ENCODE results near the gene MIB1.
"Not testable (repeated sequence)": the region's sequence is repeated elsewhere in the genome, so short reads cannot be mapped to it uniquely, and the experiment has no call there.

Gene MIB1

DNA sequence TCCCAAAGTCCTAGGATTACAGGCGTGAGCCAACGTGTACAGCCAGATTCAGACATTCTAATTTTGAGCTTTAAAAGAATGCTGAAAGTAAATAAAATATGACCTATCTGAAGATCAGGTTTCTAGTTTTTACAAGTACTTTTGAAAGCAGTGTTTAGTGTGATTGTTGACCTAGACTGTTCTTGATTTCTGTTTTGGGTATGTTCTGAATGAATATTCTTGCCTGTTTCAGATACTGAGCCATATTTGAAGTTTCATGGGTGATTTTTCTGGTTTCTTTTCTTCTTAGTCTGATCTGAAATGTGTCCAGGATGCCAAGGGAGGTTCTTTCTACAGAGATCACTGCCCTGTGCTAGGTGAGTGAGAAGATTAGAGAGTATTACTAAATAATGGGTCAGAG, 37.2 kb downstream of the MIB1 start:
- peak; percentile 30 for DNase-seq (ENCODE audit: low read depth)
- TF ChIP-seq, protein P1, sequence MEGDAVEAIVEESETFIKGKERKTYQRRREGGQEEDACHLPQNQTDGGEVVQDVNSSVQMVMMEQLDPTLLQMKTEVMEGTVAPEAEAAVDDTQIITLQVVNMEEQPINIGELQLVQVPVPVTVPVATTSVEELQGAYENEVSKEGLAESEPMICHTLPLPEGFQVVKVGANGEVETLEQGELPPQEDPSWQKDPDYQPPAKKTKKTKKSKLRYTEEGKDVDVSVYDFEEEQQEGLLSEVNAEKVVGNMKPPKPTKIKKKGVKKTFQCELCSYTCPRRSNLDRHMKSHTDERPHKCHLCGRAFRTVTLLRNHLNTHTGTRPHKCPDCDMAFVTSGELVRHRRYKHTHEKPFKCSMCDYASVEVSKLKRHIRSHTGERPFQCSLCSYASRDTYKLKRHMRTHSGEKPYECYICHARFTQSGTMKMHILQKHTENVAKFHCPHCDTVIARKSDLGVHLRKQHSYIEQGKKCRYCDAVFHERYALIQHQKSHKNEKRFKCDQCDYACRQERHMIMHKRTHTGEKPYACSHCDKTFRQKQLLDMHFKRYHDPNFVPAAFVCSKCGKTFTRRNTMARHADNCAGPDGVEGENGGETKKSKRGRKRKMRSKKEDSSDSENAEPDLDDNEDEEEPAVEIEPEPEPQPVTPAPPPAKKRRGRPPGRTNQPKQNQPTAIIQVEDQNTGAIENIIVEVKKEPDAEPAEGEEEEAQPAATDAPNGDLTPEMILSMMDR (IDR thresholded peaks at IDR 0.05; ENCODE audit: low read depth, low read length, missing control alignments) = no peak
- H3K4me3 ChIP-seq (ENCODE audit: low read depth, low read length) = no peak overlapping the region

DNA sequence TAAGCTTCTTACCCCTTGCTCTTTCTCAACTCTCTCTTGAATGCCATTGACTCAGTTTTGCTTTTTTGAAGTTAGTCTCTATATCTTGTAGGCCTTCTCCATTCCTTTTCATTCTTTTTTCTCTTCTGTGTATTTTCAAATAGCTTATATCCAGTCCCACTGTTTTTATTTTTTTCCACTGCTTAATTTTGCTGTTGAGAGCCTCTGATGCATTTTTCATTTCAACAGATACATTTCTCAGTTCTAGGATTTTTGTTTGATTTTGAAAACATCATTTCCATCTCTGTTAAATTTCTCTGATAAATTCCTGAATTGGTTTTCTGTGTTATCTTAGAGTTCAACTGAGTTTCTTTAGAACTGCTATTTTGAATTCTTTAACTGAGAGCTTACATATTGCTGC, 45.9 kb downstream of the MIB1 start:
- no peak for DNase-seq (ENCODE audit: low read depth)
- TF ChIP-seq, protein P1 (IDR thresholded peaks at IDR 0.05; ENCODE audit: low read depth, low read length, missing control alignments) = no peak
- no peak overlapping the region for H3K4me3 ChIP-seq (ENCODE audit: low read depth, low read length)

DNA sequence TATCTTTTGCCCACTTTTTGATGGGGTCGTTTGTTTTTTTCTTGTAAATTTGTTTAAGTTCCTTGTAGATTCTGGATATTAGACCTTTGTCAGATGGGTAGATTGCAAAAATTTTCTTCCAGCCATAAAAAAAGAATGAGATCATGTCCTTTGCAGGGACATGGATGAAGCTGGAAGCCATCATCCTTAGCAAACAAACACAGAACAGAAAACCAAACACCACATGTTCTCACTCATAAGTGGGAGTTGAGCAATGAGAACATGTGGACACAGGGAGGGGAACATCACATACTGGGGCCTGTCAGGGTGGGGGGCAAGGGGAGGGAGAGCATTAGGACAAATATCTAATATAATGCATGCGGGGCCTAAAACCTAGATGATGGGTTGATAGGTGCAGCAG, 55.5 kb downstream of the MIB1 start:
- not testable (repeated sequence) for H3K4me3 ChIP-seq (ENCODE audit: low read depth, low read length); DNase-seq (ENCODE audit: low read depth)

DNA sequence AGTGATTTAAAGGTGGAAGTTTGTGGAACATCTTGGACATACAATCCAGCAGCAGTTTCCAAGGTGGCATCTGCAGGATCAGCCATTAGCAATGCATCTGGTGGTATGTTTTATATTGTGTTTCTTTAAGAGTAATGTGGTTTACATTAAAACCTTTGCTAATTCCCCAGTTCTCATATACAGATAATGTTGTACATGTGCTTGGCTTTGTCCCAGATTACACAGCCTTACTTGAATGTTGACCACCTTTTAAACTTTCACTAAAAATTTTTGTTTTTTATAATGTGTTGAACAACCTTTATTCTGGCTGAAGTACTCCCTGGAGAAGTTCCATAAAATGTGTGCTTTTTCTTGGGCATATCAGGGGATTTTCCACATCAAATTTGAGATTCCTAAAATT, 57.5 kb downstream of the MIB1 start:
- no peak for DNase-seq (ENCODE audit: low read depth)
- no peak overlapping the region for H3K4me3 ChIP-seq (ENCODE audit: low read depth, low read length)

DNA sequence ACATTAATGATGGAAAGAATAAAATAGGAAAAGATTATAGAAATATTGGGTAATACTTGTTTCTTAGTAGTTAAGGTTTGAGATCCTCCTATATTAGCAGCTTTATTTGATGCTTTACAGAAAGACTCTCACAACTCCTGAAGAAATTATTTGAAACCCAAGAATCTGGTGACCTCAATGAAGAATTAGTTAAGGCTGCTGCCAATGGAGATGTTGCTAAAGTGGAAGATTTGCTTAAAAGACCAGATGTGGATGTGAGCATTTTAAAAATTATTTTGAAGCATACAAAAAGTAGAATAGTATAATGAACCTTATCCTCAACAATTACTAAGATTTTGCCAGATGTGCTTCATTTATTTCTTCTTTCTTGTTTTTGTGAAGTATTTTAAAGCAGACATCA, 59.1 kb downstream of the MIB1 start:
- TF ChIP-seq, protein P1 (IDR thresholded peaks at IDR 0.05; ENCODE audit: low read depth, low read length, missing control alignments) = no peak
- no peak overlapping the region for H3K4me3 ChIP-seq (ENCODE audit: low read depth, low read length)
- no peak for DNase-seq (ENCODE audit: low read depth)

More for the DNA sequence above, 57.5 kb downstream of the MIB1 start:
- TF ChIP-seq, protein P1 (IDR thresholded peaks at IDR 0.05; ENCODE audit: low read depth, low read length, missing control alignments) = no peak

DNA sequence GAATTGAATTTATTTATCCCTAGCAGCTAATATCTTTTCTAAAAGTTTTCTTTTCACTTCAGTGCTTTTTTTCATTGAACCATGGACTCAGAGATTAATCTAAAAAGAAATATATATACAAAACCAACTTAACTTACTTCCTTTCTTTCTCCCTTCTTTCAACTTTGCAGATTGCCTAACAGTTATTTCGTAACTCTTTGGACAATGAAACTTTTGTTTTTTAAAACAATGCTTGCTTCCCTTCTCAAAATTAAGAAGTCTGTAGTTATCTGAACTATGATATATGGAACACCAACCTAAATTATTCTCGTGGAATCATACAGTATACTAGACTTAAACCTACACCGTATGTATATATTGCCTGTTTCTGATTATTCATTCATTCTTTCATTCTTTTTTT, 62.9 kb downstream of the MIB1 start:
- H3K4me3 ChIP-seq (ENCODE audit: low read depth, low read length) = no peak overlapping the region
- TF ChIP-seq, protein P1 (IDR thresholded peaks at IDR 0.05; ENCODE audit: low read depth, low read length, missing control alignments) = no peak
- DNase-seq (ENCODE audit: low read depth) = no peak

DNA sequence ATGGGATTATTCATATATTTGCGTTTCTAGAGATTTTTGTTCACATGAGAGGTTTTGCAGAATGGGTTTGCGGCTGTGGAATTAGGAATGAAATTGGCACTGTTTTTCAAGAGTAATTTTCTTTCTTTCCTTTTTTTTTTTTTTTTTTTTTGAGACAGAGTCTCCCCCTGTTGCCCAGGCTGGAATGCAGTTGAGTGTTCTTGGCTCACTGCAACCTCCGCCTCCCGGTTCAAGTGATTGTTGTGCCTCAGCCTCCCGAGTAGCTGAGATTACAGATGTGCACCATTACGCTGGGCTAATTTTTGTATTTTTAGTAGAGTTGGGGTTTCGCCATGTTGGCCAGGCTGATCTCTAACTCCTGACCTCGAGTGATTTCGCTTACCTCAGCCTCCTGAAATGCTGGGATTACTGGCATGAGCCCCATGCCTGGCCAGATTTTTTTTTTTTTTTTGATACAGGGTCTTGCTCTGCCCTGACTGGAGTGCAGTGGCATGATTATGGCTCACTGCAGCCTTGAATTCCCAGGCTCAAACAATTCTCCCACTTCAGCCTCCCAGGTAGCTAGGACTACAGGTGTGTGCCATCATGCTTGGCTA, 65.3 kb downstream of the MIB1 start:
- H3K4me3 ChIP-seq (ENCODE audit: low read depth, low read length) = no peak overlapping the region
- TF ChIP-seq, protein P1 (IDR thresholded peaks at IDR 0.05; ENCODE audit: low read depth, low read length, missing control alignments) = no peak
- DNase-seq (ENCODE audit: low read depth) = no peak
